Vagina (tissue), 2 donors: ENCODE measurements around the gene MYL3.

Experiments used
- POLR2A ChIP-seq, 2 donors: fragments of 450-650 bp; IDR thresholded peaks; one replicate each; pipeline ENCODE4 v1.6.1; 2017; ENCODE audit warnings: antibody characterized with exemption in 2 of 2, mild to moderate bottlenecking in 2 of 2, moderate library complexity in 2 of 2
- POLR2AphosphoS5 ChIP-seq, 2 donors: sonication (generic); formaldehyde crosslinking; IDR thresholded peaks; one replicate each; pipeline ENCODE4 v1.9.0; 2017; ENCODE audit warnings: antibody characterized with exemption in 2 of 2, mild to moderate bottlenecking in 2 of 2, low read depth in 1 of 2; ENCODE audit not compliant: insufficient read depth in 1 of 2
- TF ChIP-seq, protein P1 (sequence below), 3 experiments: fragments of 450-650 bp in 2 of 3; fragments of 200-600 bp in 1 of 3; sonication (generic) in 1 of 3; IDR thresholded peaks; one replicate each; pipeline ENCODE4 v1.5.1; 2017 to 2019; ENCODE audit warnings: antibody characterized with exemption in 3 of 3, mild to moderate bottlenecking in 2 of 3, moderate library complexity in 2 of 3

DNA sequence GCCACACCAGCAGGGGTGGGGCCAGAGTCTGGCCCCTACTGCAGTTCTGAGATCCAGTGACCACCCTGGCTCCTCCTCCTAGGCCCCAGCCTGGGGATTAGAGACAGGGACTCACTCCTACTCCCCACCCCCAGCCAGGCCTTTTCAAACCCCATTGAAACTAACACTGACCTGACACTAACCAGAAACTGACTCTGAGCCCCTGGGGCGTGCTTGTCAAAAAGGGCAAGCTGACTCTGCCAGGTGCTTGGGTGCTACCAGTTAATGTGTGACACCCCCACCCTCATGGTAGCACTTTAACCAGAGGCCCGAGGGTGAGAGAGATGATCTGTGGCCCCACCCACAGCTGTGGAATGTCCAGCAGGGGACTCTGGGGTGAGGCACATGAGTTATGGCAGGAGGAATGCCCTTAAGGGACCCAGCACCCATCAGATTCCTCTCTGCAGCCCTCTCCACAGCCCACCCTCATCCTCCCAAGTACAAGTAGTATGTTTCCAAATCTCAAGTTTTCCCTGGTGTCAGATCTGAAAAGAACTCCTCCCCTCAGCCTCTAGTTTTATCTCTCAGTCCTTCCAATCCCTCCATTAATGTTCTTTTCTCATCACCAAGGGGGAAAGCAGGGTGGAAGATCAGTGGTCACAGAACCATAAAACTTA, 15.7 kb upstream of the MYL3 start:
- TF ChIP-seq, protein P1, sequence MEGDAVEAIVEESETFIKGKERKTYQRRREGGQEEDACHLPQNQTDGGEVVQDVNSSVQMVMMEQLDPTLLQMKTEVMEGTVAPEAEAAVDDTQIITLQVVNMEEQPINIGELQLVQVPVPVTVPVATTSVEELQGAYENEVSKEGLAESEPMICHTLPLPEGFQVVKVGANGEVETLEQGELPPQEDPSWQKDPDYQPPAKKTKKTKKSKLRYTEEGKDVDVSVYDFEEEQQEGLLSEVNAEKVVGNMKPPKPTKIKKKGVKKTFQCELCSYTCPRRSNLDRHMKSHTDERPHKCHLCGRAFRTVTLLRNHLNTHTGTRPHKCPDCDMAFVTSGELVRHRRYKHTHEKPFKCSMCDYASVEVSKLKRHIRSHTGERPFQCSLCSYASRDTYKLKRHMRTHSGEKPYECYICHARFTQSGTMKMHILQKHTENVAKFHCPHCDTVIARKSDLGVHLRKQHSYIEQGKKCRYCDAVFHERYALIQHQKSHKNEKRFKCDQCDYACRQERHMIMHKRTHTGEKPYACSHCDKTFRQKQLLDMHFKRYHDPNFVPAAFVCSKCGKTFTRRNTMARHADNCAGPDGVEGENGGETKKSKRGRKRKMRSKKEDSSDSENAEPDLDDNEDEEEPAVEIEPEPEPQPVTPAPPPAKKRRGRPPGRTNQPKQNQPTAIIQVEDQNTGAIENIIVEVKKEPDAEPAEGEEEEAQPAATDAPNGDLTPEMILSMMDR (IDR thresholded peaks at IDR 0.05), result no peak
- TF ChIP-seq POLR2A (IDR thresholded peaks at IDR 0.05) (no peak), POLR2AphosphoS5 (IDR thresholded peaks at IDR 0.05; ENCODE audit: insufficient read depth in 1 of 2, low read depth in 1 of 2) (no peak)
